ENCODE data around the gene TATDN2. TPM values are rescaled to one million over a fixed set of nuclear protein-coding genes. Genes with fewer than 3 reads are reported as not detected.

TATDN2 gene
- total RNA-seq, 1 donor from 2014 or later: 37.8 TPM

GRCh38 chr3:10317311-10317960 lies 69.2 kb downstream of the TATDN2 start:
- no peak for DNase-seq (ENCODE audit: low spot score)

GRCh38 chr3:10317961-10318350 lies 69.7 kb downstream of the TATDN2 start:
- DNase-seq (ENCODE audit: low spot score): no peak

GRCh38 chr3:10319251-10319650 lies 71.0 kb downstream of the TATDN2 start:
- no peak for DNase-seq (ENCODE audit: low spot score)

- DNase-seq (ENCODE audit: low spot score): no peak
Observed at GRCh38 chr3:10319804-10320203, 71.5 kb downstream of the TATDN2 start.

GRCh38 chr3:10320320-10320677 lies 72.0 kb downstream of the TATDN2 start:
- no peak for DNase-seq (ENCODE audit: low spot score)

GRCh38 chr3:10321630-10322351 lies 73.5 kb downstream of the TATDN2 start:
- DNase-seq (ENCODE audit: low spot score): no peak

- no peak for DNase-seq (ENCODE audit: low spot score)
Observed at GRCh38 chr3:10322352-10322710, 74.1 kb downstream of the TATDN2 start.

- DNase-seq (ENCODE audit: low spot score): no peak
Observed at GRCh38 chr3:10327592-10327991, 79.3 kb downstream of the TATDN2 start.

GRCh38 chr3:10328460-10329071 lies 80.3 kb downstream of the TATDN2 start:
- DNase-seq (ENCODE audit: low spot score): no peak

GRCh38 chr3:10329495-10330015 lies 81.3 kb downstream of the TATDN2 start:
- no peak for DNase-seq (ENCODE audit: low spot score)

GRCh38 chr3:10330319-10330718 lies 82.1 kb downstream of the TATDN2 start:
- no peak for DNase-seq (ENCODE audit: low spot score)

Other genes starting within 250 kb of the TATDN2 start
- 7.9 TPM for gene FANCD2, start 222.0 kb upstream of the TATDN2 start, total RNA-seq
- gene FANCD2OS, start 140.2 kb upstream of the TATDN2 start, total RNA-seq: not detected
- 158 TPM for gene BRK1, start 132.8 kb upstream of the TATDN2 start, total RNA-seq
- gene VHL, start 106.7 kb upstream of the TATDN2 start, total RNA-seq: 55.3 TPM
- 20.3 TPM for gene IRAK2, start 83.5 kb upstream of the TATDN2 start, total RNA-seq
- 0.81 TPM for gene GHRL, start 44.5 kb downstream of the TATDN2 start, total RNA-seq
- 82.9 TPM for gene SEC13, start 72.7 kb downstream of the TATDN2 start, total RNA-seq